ENCODE results near the gene GDPD3.

The GDPD3 gene

GRCh38 chr16:30075503-30076275 lies 37.6 kb downstream of the GDPD3 start, which contains the start of gene PPP4C:
TSS of gene PPP4C (plus strand) at chr16:30075994. CDS start at chr16:30076378, 384 bp downstream.
- peak; percentile 78 for DNase-seq

DNA sequence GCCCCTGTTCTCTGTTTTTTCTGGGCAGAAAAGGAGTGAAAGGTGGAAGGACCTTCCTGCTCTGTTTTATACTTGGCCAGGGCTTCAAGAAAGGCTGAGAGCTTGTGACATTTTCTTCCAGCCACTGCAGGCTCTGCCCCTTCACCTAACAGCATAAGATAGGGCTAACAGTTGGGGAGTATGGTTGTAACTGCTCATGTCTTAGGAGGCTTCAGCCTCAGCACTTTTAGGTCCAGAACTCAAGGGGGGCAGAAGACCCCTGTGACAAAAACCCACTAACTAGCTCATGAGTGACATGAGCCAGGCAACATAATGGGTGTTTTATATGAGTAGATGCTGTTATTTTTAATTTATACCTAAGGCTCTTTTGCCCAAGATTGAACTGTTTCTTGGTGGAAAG lies 42.8 kb downstream of the GDPD3 start:
- DNase-seq = no peak

GRCh38 chr16:30069611-30070462 lies 43.5 kb downstream of the GDPD3 start:
- no peak for DNase-seq

GRCh38 chr16:30068750-30069610 lies 44.4 kb downstream of the GDPD3 start:
- DNase-seq = peak; percentile 29

DNA sequence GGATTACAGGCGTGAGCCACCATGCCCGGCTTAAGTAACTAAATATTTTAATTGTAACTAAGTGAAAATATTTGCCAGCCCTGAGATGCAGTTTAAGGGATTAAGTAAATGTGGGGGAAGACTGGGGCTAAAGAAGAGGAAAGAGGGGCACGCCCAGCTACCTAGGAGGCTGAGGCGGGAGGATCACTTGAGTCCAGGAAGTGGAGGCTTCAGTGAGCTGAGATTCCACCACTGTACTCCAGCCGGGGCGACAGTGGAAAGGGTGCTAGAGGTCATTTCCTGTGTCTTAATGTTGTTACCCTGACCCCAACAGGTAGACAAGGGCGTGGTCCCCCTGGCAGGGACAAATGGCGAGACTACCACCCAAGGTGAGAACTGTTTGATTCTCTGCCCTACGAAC lies 45.0 kb downstream of the GDPD3 start:
- DNase-seq = no peak

DNA sequence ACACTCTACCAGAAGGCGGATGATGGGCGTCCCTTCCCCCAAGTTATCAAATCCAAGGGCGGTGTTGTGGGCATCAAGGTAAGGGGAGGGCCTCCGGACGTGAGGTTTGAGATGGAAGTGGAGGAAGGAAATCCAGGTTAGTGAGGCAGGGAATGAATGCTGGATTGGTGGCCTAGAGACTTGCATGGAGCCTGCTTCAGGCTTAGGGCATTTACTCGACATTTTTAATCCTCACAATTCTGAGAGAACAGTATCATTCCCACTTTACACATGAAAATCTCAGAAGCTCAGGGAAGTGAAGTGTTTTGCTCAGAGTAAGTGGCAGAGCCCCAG lies 45.8 kb downstream of the GDPD3 start:
- DNase-seq = no peak

- no peak for DNase-seq
Observed at GRCh38 chr16:30066761-30067583, 46.4 kb downstream of the GDPD3 start.

- no peak for DNase-seq
Observed at GRCh38 chr16:30065943-30066760, 47.2 kb downstream of the GDPD3 start.

- DNase-seq = peak; percentile 98
Observed at GRCh38 chr16:30065102-30065942, 48.0 kb downstream of the GDPD3 start, which contains the start of gene ALDOA. TSS of gene ALDOA (plus strand) at chr16:30065760. CDS start at chr16:30066898, 1,138 bp downstream.

GRCh38 chr16:30064729-30065101 lies 48.6 kb downstream of the GDPD3 start:
- DNase-seq = no peak

- peak; percentile 78 for DNase-seq
Observed at GRCh38 chr16:30063893-30064728, 49.2 kb downstream of the GDPD3 start.

DNA sequence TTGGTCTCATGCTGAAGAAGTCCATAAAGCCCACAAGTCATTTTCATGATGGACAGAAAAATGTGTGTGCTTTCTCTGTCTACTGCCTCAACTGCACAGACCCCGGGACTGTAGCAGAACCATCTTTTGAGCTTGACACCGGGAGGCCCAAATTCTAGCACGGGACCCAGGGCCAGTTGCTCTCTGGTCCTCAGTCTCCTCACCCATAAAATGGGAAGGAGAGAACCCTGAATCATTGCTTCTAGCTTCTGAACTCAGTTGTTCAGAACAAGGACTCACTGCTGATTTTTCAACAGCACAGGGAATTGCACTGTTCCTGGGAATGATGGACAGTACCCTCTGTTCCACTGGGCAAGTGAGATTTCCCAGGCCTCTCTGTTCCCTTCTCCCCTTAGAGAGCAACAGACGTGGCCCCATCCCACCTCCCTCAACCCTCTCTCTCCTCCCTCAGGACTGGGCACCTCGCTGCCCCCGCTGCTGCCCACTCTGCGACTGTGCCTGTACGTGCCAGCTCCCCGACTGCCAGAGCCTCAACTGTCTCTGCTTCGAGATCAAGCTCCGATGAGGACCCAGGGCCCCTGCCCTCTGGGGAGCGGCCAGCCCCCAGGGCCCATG lies 50.0 kb downstream of the GDPD3 start:
- DNase-seq = no peak

DNA sequence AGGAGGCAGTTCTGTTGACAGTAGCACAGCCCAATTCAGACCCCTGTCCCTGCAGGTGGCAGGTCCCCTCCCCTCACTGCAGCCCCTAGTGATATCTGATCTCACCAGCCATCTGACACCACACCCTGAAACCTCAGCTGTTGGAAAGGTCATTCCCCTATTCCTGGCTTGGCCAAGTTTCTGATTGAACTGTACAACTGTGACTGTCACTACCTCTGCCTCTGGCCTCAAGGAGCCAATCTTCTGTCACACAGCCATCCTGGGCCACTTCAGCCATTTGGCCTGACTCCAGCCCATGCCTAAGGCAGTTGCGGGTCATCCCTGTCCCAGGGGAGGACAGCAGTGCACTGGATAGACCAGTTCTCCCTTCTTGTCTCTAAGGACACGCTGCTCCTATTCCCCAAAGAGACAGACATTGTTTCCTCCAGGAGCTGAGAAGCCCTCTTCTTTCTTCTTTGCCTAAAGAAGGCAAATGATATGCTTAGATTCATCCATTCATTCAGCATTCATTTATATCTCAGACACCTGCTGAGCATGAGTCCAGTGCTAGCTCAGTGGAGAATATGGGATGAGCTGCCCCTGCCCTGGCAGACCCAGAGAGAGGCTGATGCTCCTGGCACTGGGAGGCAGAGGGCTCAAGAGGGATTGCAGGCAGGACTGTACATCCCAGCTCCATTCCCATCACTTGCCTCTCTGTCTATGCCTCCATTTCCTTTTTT lies 52.3 kb downstream of the GDPD3 start:
- no peak for DNase-seq

GRCh38 chr16:30060346-30060745 lies 53.0 kb downstream of the GDPD3 start:
- DNase-seq = no peak

DNA sequence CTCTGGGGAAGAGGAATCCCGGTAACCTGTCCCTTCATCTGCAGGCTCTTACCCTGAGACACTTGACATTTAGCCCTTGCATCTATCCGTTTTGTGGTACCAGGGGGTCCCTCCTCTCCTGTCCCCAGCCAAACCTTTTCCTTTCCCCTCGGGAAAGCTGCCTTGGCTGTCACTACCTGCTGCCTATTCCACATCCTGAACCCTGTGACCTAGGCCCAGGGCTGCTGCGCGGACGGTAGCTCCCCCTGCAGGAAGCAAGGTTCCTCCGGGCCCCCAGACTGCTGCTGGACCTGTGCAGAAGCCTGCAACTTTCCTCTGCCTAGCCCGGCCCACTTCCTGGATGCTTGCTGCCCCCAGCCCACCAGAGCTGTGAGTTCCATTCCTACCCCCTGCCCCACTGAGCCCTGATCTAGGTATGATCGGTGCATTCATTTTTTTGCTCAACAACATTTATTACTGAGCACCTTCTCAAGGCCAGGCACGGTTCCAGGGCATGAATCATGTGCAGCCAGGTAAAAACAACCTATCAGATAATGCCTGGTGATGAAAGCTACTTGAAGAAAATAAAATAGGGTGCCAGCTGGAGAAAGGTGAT lies 58.3 kb downstream of the GDPD3 start:
- no peak for DNase-seq
